ENCODE data around the gene PEX6.

The PEX6 gene

GRCh38 chr6:43014434-43014909 lies 35.5 kb upstream of the PEX6 start:
- peak overlapping the region; percentile 82 for H3K4me3 ChIP-seq (ENCODE audit: low read length, poor library complexity, severe bottlenecking)
- H3K79me2 ChIP-seq (ENCODE audit: insufficient read depth, low read length), result peaks cover 56% of the 10 kb centered on the region
- 0 out of 2 replicates have a peak overlapping the region, but pooled peaks have one; percentile 32 for H2AFZ ChIP-seq (ENCODE audit: low read length)
- H3K4me1 ChIP-seq (ENCODE audit: insufficient read depth, low read length, poor library complexity, severe bottlenecking), result peaks cover 36% of the 10 kb centered on the region
- TF ChIP-seq CTCF (conservative IDR thresholded peaks at IDR 0.05; ENCODE audit: low read length) (no peak), EZH2phosphoT487 (IDR thresholded peaks at IDR 0.05; ENCODE audit: borderline replicate concordance) (no peak)
- peak overlapping the region; percentile 87 for H3K4me2 ChIP-seq (ENCODE audit: low read depth, low read length, poor library complexity, severe bottlenecking)
- peaks cover 37% of the 10 kb centered on the region; the same call in 1 of the 2 replicates for H3K36me3 ChIP-seq (ENCODE audit: insufficient read depth, low read length)
- no peaks in the 10 kb centered on the region for H4K20me1 ChIP-seq (ENCODE audit: insufficient read depth, low read length, poor library complexity, severe bottlenecking)
- no peaks in the 10 kb centered on the region for H3F3A ChIP-seq (ENCODE audit: low read depth)
- no peaks in the 10 kb centered on the region for H3K9me3 ChIP-seq (ENCODE audit: insufficient read depth, low read depth, low read length)
- no peaks in the 10 kb centered on the region for H3K27me3 ChIP-seq (ENCODE audit: insufficient read depth, low read length, poor library complexity, severe bottlenecking)
- peak overlapping the region; percentile 81 for H3K9ac ChIP-seq (ENCODE audit: low read depth, low read length, poor library complexity, severe bottlenecking)
- H3K9me2 ChIP-seq (replicated peaks; ENCODE audit: low read depth, low read length), result no peaks in the 10 kb centered on the region

- no peaks in the 10 kb centered on the region for H4K20me1 ChIP-seq (ENCODE audit: insufficient read depth, low read length, poor library complexity, severe bottlenecking)
- no peaks in the 10 kb centered on the region for H3K9me2 ChIP-seq (replicated peaks; ENCODE audit: low read depth, low read length)
- peaks cover 36% of the 10 kb centered on the region for H3K4me1 ChIP-seq (ENCODE audit: insufficient read depth, low read length, poor library complexity, severe bottlenecking)
- no peaks in the 10 kb centered on the region for H3K9me3 ChIP-seq (ENCODE audit: insufficient read depth, low read depth, low read length)
- H3K36me3 ChIP-seq (ENCODE audit: insufficient read depth, low read length), result peaks cover 43% of the 10 kb centered on the region; the same call in 1 of the 2 replicates
- peak within 1 kb of the TSS; percentile 84 for H2AFZ ChIP-seq (ENCODE audit: low read length)
- no peak for TF ChIP-seq EZH2phosphoT487 (IDR thresholded peaks at IDR 0.05; ENCODE audit: borderline replicate concordance)
- no peak for TF ChIP-seq CTCF (conservative IDR thresholded peaks at IDR 0.05; ENCODE audit: low read length)
- H3K4me3 ChIP-seq (ENCODE audit: low read length, poor library complexity, severe bottlenecking), result peak within 1 kb of the TSS; percentile 82
- peak within 1 kb of the TSS; percentile 91 for H3K9ac ChIP-seq (ENCODE audit: low read depth, low read length, poor library complexity, severe bottlenecking)
- H3K27me3 ChIP-seq (ENCODE audit: insufficient read depth, low read length, poor library complexity, severe bottlenecking), result no peaks in the 10 kb centered on the region
- H3K79me2 ChIP-seq (ENCODE audit: insufficient read depth, low read length), result peaks cover 56% of the 10 kb centered on the region
- H3K4me2 ChIP-seq (ENCODE audit: low read depth, low read length, poor library complexity, severe bottlenecking), result peak within 1 kb of the TSS; percentile 97
- no peaks in the 10 kb centered on the region for H3F3A ChIP-seq (ENCODE audit: low read depth)
These were observed 35.0 kb upstream of the PEX6 start, which contains the start of the genes KLHDC3 and MEA1 for GRCh38 chr6:43013843-43014433. TSS of gene KLHDC3 (plus strand) at chr6:43014249. CDS start at chr6:43017193, 2,944 bp downstream. TSS of gene MEA1 (minus strand) at chr6:43013946. CDS start at chr6:43013813, 133 bp downstream.

- H4K20me1 ChIP-seq (ENCODE audit: insufficient read depth, low read length, poor library complexity, severe bottlenecking), result no peaks in the 10 kb centered on the region
- no peaks in the 10 kb centered on the region for H3K9me3 ChIP-seq (ENCODE audit: insufficient read depth, low read depth, low read length)
- peak overlapping the region; percentile 91 for H3K9ac ChIP-seq (ENCODE audit: low read depth, low read length, poor library complexity, severe bottlenecking)
- no peaks in the 10 kb centered on the region for H3K9me2 ChIP-seq (replicated peaks; ENCODE audit: low read depth, low read length)
- peak overlapping the region; percentile 82 for H3K4me3 ChIP-seq (ENCODE audit: low read length, poor library complexity, severe bottlenecking)
- no peak for TF ChIP-seq CTCF (conservative IDR thresholded peaks at IDR 0.05; ENCODE audit: low read length)
- TF ChIP-seq EZH2phosphoT487 (IDR thresholded peaks at IDR 0.05; ENCODE audit: borderline replicate concordance), result no peak
- H2AFZ ChIP-seq (ENCODE audit: low read length), result peak overlapping the region; percentile 84
- peak overlapping the region; percentile 97 for H3K4me2 ChIP-seq (ENCODE audit: low read depth, low read length, poor library complexity, severe bottlenecking)
- no peaks in the 10 kb centered on the region for H3F3A ChIP-seq (ENCODE audit: low read depth)
- H3K36me3 ChIP-seq (ENCODE audit: insufficient read depth, low read length), result peaks cover 48% of the 10 kb centered on the region; the same call in 1 of the 2 replicates
- no peaks in the 10 kb centered on the region for H3K27me3 ChIP-seq (ENCODE audit: insufficient read depth, low read length, poor library complexity, severe bottlenecking)
- H3K79me2 ChIP-seq (ENCODE audit: insufficient read depth, low read length), result peaks cover 56% of the 10 kb centered on the region
- H3K4me1 ChIP-seq (ENCODE audit: insufficient read depth, low read length, poor library complexity, severe bottlenecking), result peaks cover 36% of the 10 kb centered on the region
These were observed 34.3 kb upstream of the PEX6 start for GRCh38 chr6:43013097-43013842.

All from Loucy (cell line).